ENCODE results near the gene CALD1.

CALD1 gene

GRCh38 chr7:134788191-134788590 is 8.8 kb downstream of the CALD1 start:
- DNase-seq, result no peak

- DNase-seq, result no peak
These were observed 10.7 kb downstream of the CALD1 start for GRCh38 chr7:134789967-134790685.

GRCh38 chr7:134792968-134793367 is 13.5 kb downstream of the CALD1 start:
- DNase-seq, result no peak

- DNase-seq, result no peak
These were observed 15.8 kb downstream of the CALD1 start for GRCh38 chr7:134795231-134795630.

GRCh38 chr7:134798155-134798554 is 18.7 kb downstream of the CALD1 start:
- no peak for DNase-seq

GRCh38 chr7:134799377-134799776 is 19.9 kb downstream of the CALD1 start:
- no peak for DNase-seq

- no peak for DNase-seq
These were observed 23.3 kb downstream of the CALD1 start for GRCh38 chr7:134802762-134803161.

- DNase-seq, result no peak
These were observed 24.9 kb downstream of the CALD1 start for GRCh38 chr7:134804351-134804750.

GRCh38 chr7:134804854-134805253 is 25.4 kb downstream of the CALD1 start:
- DNase-seq, result no peak

GRCh38 chr7:134806197-134806596 is 26.8 kb downstream of the CALD1 start:
- DNase-seq, result no peak

- DNase-seq, result no peak
These were observed 30.2 kb downstream of the CALD1 start for GRCh38 chr7:134809616-134810015.

GRCh38 chr7:134811765-134812164 is 32.3 kb downstream of the CALD1 start:
- DNase-seq, result no peak

- DNase-seq, result no peak
These were observed 34.4 kb downstream of the CALD1 start for GRCh38 chr7:134813663-134814396.

GRCh38 chr7:134814730-134815364 is 35.4 kb downstream of the CALD1 start:
- DNase-seq, result no peak

- no peak for DNase-seq
These were observed 39.3 kb downstream of the CALD1 start for GRCh38 chr7:134818613-134819345.

GRCh38 chr7:134819401-134819800 is 40.0 kb downstream of the CALD1 start:
- no peak for DNase-seq

- DNase-seq, result no peak
These were observed 40.9 kb downstream of the CALD1 start for GRCh38 chr7:134820295-134820694.

GRCh38 chr7:134820778-134821177 is 41.3 kb downstream of the CALD1 start:
- DNase-seq, result no peak

- DNase-seq, result no peak
These were observed 44.0 kb downstream of the CALD1 start for GRCh38 chr7:134823400-134823799.

- DNase-seq, result no peak
These were observed 46.2 kb downstream of the CALD1 start for GRCh38 chr7:134825666-134826065.

- DNase-seq, result no peak
These were observed 46.7 kb downstream of the CALD1 start for GRCh38 chr7:134826105-134826504.

GRCh38 chr7:134827436-134827835 is 48.0 kb downstream of the CALD1 start:
- DNase-seq, result no peak

GRCh38 chr7:134827889-134828288 is 48.5 kb downstream of the CALD1 start:
- DNase-seq, result no peak
